H1 (cell line): ENCODE results near the gene C2CD4A. TPM values are rescaled to one million over a fixed set of nuclear protein-coding genes. Genes with fewer than 3 reads are reported as not detected.

Experiments used
- CTCF ChIA-PET: fragments of 300-600 bp; sonication (Branson Sonifier 250); formaldehyde crosslinking; loops from one replicate; lab custom pipeline; 2021; ENCODE audit not compliant: partially characterized antibody; lab: Charles Lee
- POLR2A ChIA-PET: fragments of 300-600 bp; sonication (Branson Sonifier 250); formaldehyde crosslinking; loops from one replicate; lab custom pipeline; 2021; ENCODE audit warnings: inconsistent platforms; ENCODE audit not compliant: partially characterized antibody; lab: Charles Lee
- DNase-seq, 2 experiments: peaks; one replicate each; pipeline versions ENCODE4 v3.0.0 to v3.0.0-alpha.2; 2010 to 2022; ENCODE audit warnings: low spot score in 2 of 2, low read depth in 1 of 2, mixed read lengths in 1 of 2
- FAIRE-seq: peaks from 2 replicates; lab custom pipeline; 2011; peaks lifted over from hg19 to GRCh38; lab: Jason Lieb, UNC
- H2AFZ ChIP-seq: 2 replicates; pipeline ENCODE4 v1.8.1; 2012; ENCODE audit warnings: low read length, inconsistent platforms
- H2AK5ac ChIP-seq: 2 replicates; pipeline ENCODE4 v1.6.1; 2013; ENCODE audit warnings: low read depth, low read length
- H2BK120ac ChIP-seq: replicated peaks from 2 replicates; pipeline ENCODE3; 2013; ENCODE audit warnings: low read depth, low read length, inconsistent platforms
- H2BK12ac ChIP-seq: 2 replicates; pipeline ENCODE4 v1.6.1; 2013; ENCODE audit warnings: low read depth, low read length
- H2BK15ac ChIP-seq: 2 replicates; pipeline ENCODE4 v1.6.1; 2013; ENCODE audit warnings: low read length
- H2BK20ac ChIP-seq: 2 replicates; pipeline ENCODE4 v1.6.1; 2013; ENCODE audit warnings: low read length
- H2BK5ac ChIP-seq: 2 replicates; pipeline ENCODE4 v1.6.1; 2013; ENCODE audit warnings: low read depth, low read length
- H3K14ac ChIP-seq: 2 replicates; pipeline ENCODE4 v1.6.1; 2013; ENCODE audit warnings: inconsistent platforms; ENCODE audit not compliant: insufficient read length
- H3K18ac ChIP-seq: 2 replicates; pipeline ENCODE4 v1.6.1; 2013; ENCODE audit warnings: low read length; ENCODE audit errors: extremely low read depth
- H3K23ac ChIP-seq: 2 replicates; pipeline ENCODE4 v1.6.1; 2013; ENCODE audit warnings: inconsistent platforms; ENCODE audit not compliant: insufficient read length
- H3K23me2 ChIP-seq: 2 replicates; pipeline ENCODE4 v1.6.1; 2013; ENCODE audit warnings: low read depth, low read length
- H3K27ac ChIP-seq: 2 replicates; pipeline ENCODE4 v1.6.1; 2011; ENCODE audit warnings: low read depth, low read length, inconsistent platforms
- H3K27me3 ChIP-seq, 4 experiments: replicated peaks in 1 of 4; 1 replicate in 1 of 4; 2 replicates in 3 of 4; pipeline versions ENCODE4 v1.6.1 to v1.8.1; 2011 to 2013; ENCODE audit warnings: low read length in 3 of 4, mild to moderate bottlenecking in 3 of 4, inconsistent platforms in 2 of 4, mixed read lengths in 2 of 4, moderate library complexity in 1 of 4; ENCODE audit not compliant: control insufficient read depth in 3 of 4, insufficient read depth in 3 of 4; ENCODE audit errors: extremely low read depth in 1 of 4
- H3K36me3 ChIP-seq, 4 experiments: 2 replicates each; pipeline versions ENCODE4 v1.6.1 to v1.8.1; 2011 to 2013; ENCODE audit warnings: mild to moderate bottlenecking in 4 of 4, low read length in 3 of 4, moderate library complexity in 2 of 4, control low read depth in 1 of 4, inconsistent platforms in 1 of 4; ENCODE audit not compliant: insufficient read depth in 4 of 4, control insufficient read depth in 2 of 4
- H3K4ac ChIP-seq: replicated peaks from 2 replicates; pipeline ENCODE3; 2013; ENCODE audit warnings: low read length, low read depth, mixed read lengths, inconsistent platforms; ENCODE audit not compliant: insufficient read length
- H3K4me1 ChIP-seq, 4 experiments: replicated peaks in 1 of 4; 1 replicate in 1 of 4; 2 replicates in 3 of 4; pipeline versions ENCODE4 v1.6.1 to v1.8.1; 2011 to 2013; ENCODE audit warnings: low read length in 3 of 4, inconsistent platforms in 2 of 4, mixed read lengths in 1 of 4; ENCODE audit not compliant: insufficient read depth in 4 of 4, control insufficient read depth in 3 of 4
- H3K4me2 ChIP-seq, 2 experiments: 2 replicates each; pipeline versions ENCODE4 v1.6.1 to v1.8.1; 2011 to 2013; ENCODE audit warnings: low read depth in 2 of 2, low read length in 2 of 2, control low read depth in 1 of 2, inconsistent platforms in 1 of 2, mild to moderate bottlenecking in 1 of 2; ENCODE audit not compliant: insufficient read depth in 1 of 2
- H3K4me3 ChIP-seq, 4 experiments: fragments of 200-600, 300-600 bp in 1 of 4; sonication (generic), shearing (Covaris generic), sonication (Bioruptor Twin) in 1 of 4; 2 replicates each; pipeline versions ENCODE4 v1.5.1 to v1.8.1; 2011 to 2016; ENCODE audit warnings: low read length in 4 of 4, low read depth in 3 of 4, control low read depth in 2 of 4, inconsistent platforms in 2 of 4, mild to moderate bottlenecking in 2 of 4, mixed read lengths in 1 of 4, moderate library complexity in 1 of 4; ENCODE audit not compliant: insufficient read depth in 2 of 4; ENCODE audit errors: extremely low read depth in 1 of 4
- H3K56ac ChIP-seq: replicated peaks from 2 replicates; pipeline ENCODE3; 2013; ENCODE audit warnings: low read depth, mild to moderate bottlenecking, mixed read lengths, low read length, inconsistent platforms; ENCODE audit not compliant: insufficient read length
- H3K79me1 ChIP-seq: 2 replicates; pipeline ENCODE4 v1.6.1; 2013; ENCODE audit warnings: low read depth, low read length, control low read depth
- H3K79me2 ChIP-seq, 2 experiments: 2 replicates each; pipeline versions ENCODE4 v1.6.1 to v1.8.1; 2012 to 2013; ENCODE audit warnings: low read length in 2 of 2, mild to moderate bottlenecking in 2 of 2, inconsistent platforms in 1 of 2; ENCODE audit not compliant: insufficient read depth in 2 of 2, control insufficient read depth in 1 of 2
- H3K9ac ChIP-seq, 4 experiments: replicated peaks in 1 of 4; 1 replicate in 1 of 4; 2 replicates in 3 of 4; pipeline versions ENCODE4 v1.6.1 to v1.8.1; 2011 to 2013; ENCODE audit warnings: low read depth in 3 of 4, low read length in 3 of 4, control low read depth in 2 of 4, mild to moderate bottlenecking in 2 of 4, moderate library complexity in 2 of 4, inconsistent platforms in 1 of 4; ENCODE audit errors: extremely low read depth in 1 of 4
- H3K9me3 ChIP-seq, 2 experiments: 2 replicates each; pipeline versions ENCODE4 v1.6.1 to v1.8.1; 2012 to 2013; ENCODE audit warnings: mild to moderate bottlenecking in 2 of 2, moderate library complexity in 2 of 2, control low read depth in 1 of 2, inconsistent platforms in 1 of 2, low read depth in 1 of 2, low read length in 1 of 2, mixed read lengths in 1 of 2; ENCODE audit not compliant: insufficient read depth in 2 of 2
- H4K20me1 ChIP-seq, 2 experiments: replicated peaks in 1 of 2; 2 replicates each; pipeline versions ENCODE3 to v1.8.1; 2011 to 2013; ENCODE audit warnings: inconsistent platforms in 2 of 2, low read length in 2 of 2, mild to moderate bottlenecking in 1 of 2; ENCODE audit not compliant: insufficient read depth in 2 of 2, control insufficient read depth in 1 of 2
- H4K5ac ChIP-seq: 2 replicates; pipeline ENCODE4 v1.6.1; 2013; ENCODE audit warnings: low read length, low read depth, mixed read lengths, inconsistent platforms; ENCODE audit not compliant: insufficient read length
- H4K8ac ChIP-seq: 2 replicates; pipeline ENCODE4 v1.8.0; 2013; ENCODE audit warnings: mild to moderate bottlenecking, moderate library complexity, low read length, inconsistent platforms; ENCODE audit not compliant: insufficient read depth; ENCODE audit errors: extremely low read depth
- H4K91ac ChIP-seq: replicated peaks from 2 replicates; pipeline ENCODE3; 2013; ENCODE audit warnings: low read length, mixed read lengths, inconsistent platforms; ENCODE audit not compliant: insufficient read length
- E2F6 ChIP-seq: IDR thresholded peaks from 2 replicates; pipeline ENCODE4 v1.6.1; 2012; ENCODE audit warnings: inconsistent platforms
- GTF2F1 ChIP-seq: IDR thresholded peaks from 2 replicates; pipeline ENCODE4 v1.6.1; 2012; ENCODE audit warnings: low read depth, low read length, improper control_type of control experiment, borderline replicate concordance
- KDM4A ChIP-seq: IDR thresholded peaks from one replicate; pipeline ENCODE4 v1.7.1; 2012; ENCODE audit warnings: low read depth, mild to moderate bottlenecking, moderate library complexity, low read length, inconsistent platforms; ENCODE audit not compliant: severe bottlenecking
- KDM5A ChIP-seq: fragments of 200-600 bp; IDR thresholded peaks from 2 replicates; pipeline ENCODE4 v1.7.1; 2012; ENCODE audit warnings: mild to moderate bottlenecking, low read length, inconsistent platforms, mixed read lengths
- WGBS, 2 experiments: shearing (Covaris generic) in 1 of 2; methylation state at CpG; one replicate each; pipeline versions ENCODE4 v1.1.6 to v1.1.7; 2013 to 2015; ENCODE audit warnings: low lambda C conversion rate in 2 of 2, mixed read lengths in 2 of 2, inconsistent platforms in 1 of 2, low coverage in 1 of 2, missing lambda C conversion rate in 1 of 2; ENCODE audit not compliant: insufficient replicate concordance in 2 of 2, insufficient coverage in 1 of 2, insufficient read length in 1 of 2; ENCODE audit errors: extremely low coverage in 1 of 2, missing lambda C conversion rate in 1 of 2; 5-methylcytosine and 5-hydroxymethylcytosine counted together
- polyA plus RNA-seq, 7 experiments: library from polyadenylated mRNA; depleted of rRNA in 3 of 7; stranded (reverse) in 5 of 7; unstranded in 2 of 7; fragments of >200 nt in 5 of 7; fragments of 200-250 nt in 2 of 7; gene quantifications; 1 replicate in 5 of 7; 2 replicates in 1 of 7; 4 replicates in 1 of 7; pipeline versions ENCODE4 v1.2.1 to v1.2.3, GENCODE V29; 2011 to 2013; ENCODE audit warnings: missing spikeins in 2 of 7, mixed read lengths in 2 of 7
- total RNA-seq: library from RNA; stranded (reverse); fragmentation: NEBNext Ultra II Directional; extraction: Animal tissue kit (Norgen Biotek cat#: 25700); gene quantifications from 2 replicates; pipeline ENCODE4 v1.2.1, GENCODE V29; 2021

C2CD4A gene
- total and polyA plus RNA-seq, 2 of the 8 experiments (the other 6 are each of a cell fraction or from before 2014, with no cell fraction given) = not detected

GRCh38 chr15:62052713-62053112 lies 14.1 kb upstream of the C2CD4A start:
- Histone ChIP-seq H2BK120ac (no peak overlapping the region), H4K8ac (no peak overlapping the region), H3K4ac (no peak overlapping the region), H2AFZ (no peak overlapping the region), H3K4me3 (no peak overlapping the region), H3K27me3 (no peaks in the 10 kb centered on the region), H3K23me2 (no peaks in the 10 kb centered on the region), H3K27ac (no peak overlapping the region), H3K79me1 (no peaks in the 10 kb centered on the region), H2BK20ac (no peak overlapping the region), H2BK12ac (no peak overlapping the region), H3K56ac (no peak overlapping the region), H3K4me2 (no peak overlapping the region), H4K20me1 (no peaks in the 10 kb centered on the region), H4K5ac (no peak overlapping the region), H3K14ac (no peak overlapping the region), H3K36me3 (no peaks in the 10 kb centered on the region), H2BK5ac (no peak overlapping the region), H3K79me2 (no peaks in the 10 kb centered on the region; a peak in 1 of 4 replicates), H2BK15ac (no peak overlapping the region), H2AK5ac (no peak overlapping the region), H3K9ac (no peak overlapping the region), H3K23ac (no peak overlapping the region), H3K4me1 (no peaks in the 10 kb centered on the region), H4K91ac (no peak overlapping the region), H3K9me3 (no peaks in the 10 kb centered on the region), H3K18ac (no peak overlapping the region)
- ChIA-PET CTCF (interaction anchor here (0.7 to 1.6 kb wide), 2 partner anchors 16 to 30 kb away, joined by 3 read pairs; no protein-coding TSS in a partner anchor), POLR2A (no interaction called here)
- no peak for FAIRE-seq
- no peak for DNase-seq
- 94% methylated on average over 1 of the region's 1 CpG; no CpG with 5 or more reads in 1 of the 2 experiments for WGBS, 2 experiments
- TF ChIP-seq KDM5A = no peak
- no peak for TF ChIP-seq E2F6
- no peak for TF ChIP-seq GTF2F1
- no peak for TF ChIP-seq KDM4A
